Smooth muscle cell of bladder (primary cell): ENCODE measurements around the gene RIT1. TPM values are rescaled to one million over a fixed set of nuclear protein-coding genes. Genes with fewer than 3 reads are reported as not detected.

Source experiments
- total RNA-seq: library from RNA; depleted of rRNA; stranded (reverse); fragments of >200 nt; gene quantifications from 2 replicates; pipeline ENCODE4 v1.2.3, GENCODE V29; 2014

RIT1 gene
- total RNA-seq, result 25.2 and 36.1 TPM in 2 replicates

GRCh38 chr1:155911156-155912055, at the start of gene RIT1:
Gene RIT1 (minus strand): TSS chr1:155911349. CDS start chr1:155910761, 588 bp downstream.

GRCh38 chr1:155940993-155941844, 30.1 kb upstream of the RIT1 start, which contains the start of gene RXFP4:
Gene RXFP4 (plus strand): TSS chr1:155941638. CDS start chr1:155941710, 72 bp downstream.

GRCh38 chr1:155934097-155934935, 23.2 kb upstream of the RIT1 start, which contains the start of gene KHDC4:
Gene KHDC4 (minus strand): TSS chr1:155934413. CDS start chr1:155934373, 40 bp downstream.

GRCh38 chr1:155859234-155859829, 51.8 kb downstream of the RIT1 start, which contains the start of gene SYT11:
Gene SYT11 (plus strand): TSS chr1:155859567. CDS start chr1:155859762, 195 bp downstream.

GRCh38 chr1:155856975-155857930, 53.9 kb downstream of the RIT1 start, which contains the start of gene GON4L:
Gene GON4L (minus strand): TSS chr1:155857214. CDS start chr1:155853780, 3,434 bp downstream.

Other genes with a start within 250 kb of the RIT1 start
- 39.6 and 44.1 TPM in 2 replicates for gene YY1AP1, start 222.6 kb downstream of the RIT1 start, total RNA-seq
- gene DAP3, start 222.3 kb downstream of the RIT1 start, total RNA-seq, result 43.2 and 45.2 TPM in 2 replicates
- 18.6 and 24.8 TPM in 2 replicates for gene GON4L, start 54.1 kb downstream of the RIT1 start, total RNA-seq
- gene SYT11, start 51.8 kb downstream of the RIT1 start, total RNA-seq, result 35.4 and 37.9 TPM in 2 replicates
- gene KHDC4, start 23.1 kb upstream of the RIT1 start, total RNA-seq, result 14.6 and 19.9 TPM in 2 replicates
- not detected in 2 replicates for gene RXFP4, start 30.3 kb upstream of the RIT1 start, total RNA-seq
- gene ARHGEF2, start 67.2 kb upstream of the RIT1 start, total RNA-seq, result 90.5 and 126 TPM in 2 replicates
- 511 and 610 TPM in 2 replicates for gene SSR2, start 109.6 kb upstream of the RIT1 start, total RNA-seq
- 8.8 and 9.4 TPM in 2 replicates for gene UBQLN4, start 142.4 kb upstream of the RIT1 start, total RNA-seq
- 60.7 and 86.5 TPM in 2 replicates for gene LAMTOR2, start 143.4 kb upstream of the RIT1 start, total RNA-seq
- not detected in 2 replicates for gene RAB25, start 149.8 kb upstream of the RIT1 start, total RNA-seq
- gene MEX3A, start 171.1 kb upstream of the RIT1 start, total RNA-seq, result 1.3 and 1.6 TPM in 2 replicates
- gene LMNA, start 203.4 kb upstream of the RIT1 start, total RNA-seq, result 865 and 1,009 TPM in 2 replicates
- gene SEMA4A, start 242.2 kb upstream of the RIT1 start, total RNA-seq, result 0.57 and 0.83 TPM in 2 replicates